WTC11 (cell line): ENCODE measurements around the gene ZNF555.

ENCODE experiments used
- TP53 ChIP-seq: sonication (generic); formaldehyde crosslinking; IDR thresholded peaks from 2 replicates; pipeline ENCODE4 v1.8.1; 2023; ENCODE audit warnings: mild to moderate bottlenecking, missing genetic modification reagents
- TF ChIP-seq, protein P1 (sequence below): sonication (generic); formaldehyde crosslinking; IDR thresholded peaks from 2 replicates; pipeline ENCODE4 v1.8.0; 2022; ENCODE audit warnings: mild to moderate bottlenecking, missing genetic modification reagents
- TF ChIP-seq, protein P2 (sequence below): fragments of 200-600 bp; IDR thresholded peaks from 2 replicates; pipeline ENCODE4 v1.8.0; 2022; ENCODE audit warnings: antibody characterized with exemption
- TF ChIP-seq, protein P3 (sequence below): sonication (generic); formaldehyde crosslinking; IDR thresholded peaks from 2 replicates; pipeline ENCODE4 v1.8.0; 2022; ENCODE audit warnings: mild to moderate bottlenecking, missing genetic modification reagents

GRCh38 chr19:2823646-2824045 lies 17.6 kb upstream of the ZNF555 start:
- TF ChIP-seq, protein P1, sequence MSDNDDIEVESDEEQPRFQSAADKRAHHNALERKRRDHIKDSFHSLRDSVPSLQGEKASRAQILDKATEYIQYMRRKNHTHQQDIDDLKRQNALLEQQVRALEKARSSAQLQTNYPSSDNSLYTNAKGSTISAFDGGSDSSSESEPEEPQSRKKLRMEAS (CRISPR knock-in tag) = no peak
- TF ChIP-seq, protein P2, sequence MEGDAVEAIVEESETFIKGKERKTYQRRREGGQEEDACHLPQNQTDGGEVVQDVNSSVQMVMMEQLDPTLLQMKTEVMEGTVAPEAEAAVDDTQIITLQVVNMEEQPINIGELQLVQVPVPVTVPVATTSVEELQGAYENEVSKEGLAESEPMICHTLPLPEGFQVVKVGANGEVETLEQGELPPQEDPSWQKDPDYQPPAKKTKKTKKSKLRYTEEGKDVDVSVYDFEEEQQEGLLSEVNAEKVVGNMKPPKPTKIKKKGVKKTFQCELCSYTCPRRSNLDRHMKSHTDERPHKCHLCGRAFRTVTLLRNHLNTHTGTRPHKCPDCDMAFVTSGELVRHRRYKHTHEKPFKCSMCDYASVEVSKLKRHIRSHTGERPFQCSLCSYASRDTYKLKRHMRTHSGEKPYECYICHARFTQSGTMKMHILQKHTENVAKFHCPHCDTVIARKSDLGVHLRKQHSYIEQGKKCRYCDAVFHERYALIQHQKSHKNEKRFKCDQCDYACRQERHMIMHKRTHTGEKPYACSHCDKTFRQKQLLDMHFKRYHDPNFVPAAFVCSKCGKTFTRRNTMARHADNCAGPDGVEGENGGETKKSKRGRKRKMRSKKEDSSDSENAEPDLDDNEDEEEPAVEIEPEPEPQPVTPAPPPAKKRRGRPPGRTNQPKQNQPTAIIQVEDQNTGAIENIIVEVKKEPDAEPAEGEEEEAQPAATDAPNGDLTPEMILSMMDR = no peak
- TF ChIP-seq, protein P3, sequence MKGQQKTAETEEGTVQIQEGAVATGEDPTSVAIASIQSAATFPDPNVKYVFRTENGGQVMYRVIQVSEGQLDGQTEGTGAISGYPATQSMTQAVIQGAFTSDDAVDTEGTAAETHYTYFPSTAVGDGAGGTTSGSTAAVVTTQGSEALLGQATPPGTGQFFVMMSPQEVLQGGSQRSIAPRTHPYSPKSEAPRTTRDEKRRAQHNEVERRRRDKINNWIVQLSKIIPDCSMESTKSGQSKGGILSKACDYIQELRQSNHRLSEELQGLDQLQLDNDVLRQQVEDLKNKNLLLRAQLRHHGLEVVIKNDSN (CRISPR knock-in tag) = no peak
- no peak for TF ChIP-seq TP53 (CRISPR knock-in tag)
